Right atrium auricular region (tissue), 2 donors: ENCODE measurements around the gene RNU6-1. TPM values are rescaled to one million over a fixed set of nuclear protein-coding genes. Genes with fewer than 3 reads are reported as not detected.

Experiments
- DNase-seq: peaks from one replicate; pipeline ENCODE4 v3.0.0-alpha.2; 2019; ENCODE audit warnings: low spot score
- H3K27ac ChIP-seq, 2 donors: fragments of 200-600 bp; sonication (generic); 1 replicate in 1 of 2; 2 replicates in 1 of 2; pipeline ENCODE4 v1.5.1; 2016 to 2019
- H3K27me3 ChIP-seq, 2 donors: fragments of 200-600 bp; sonication (generic); one replicate each; pipeline versions ENCODE4 v1.5.1 to v1.6.0; 2017 to 2019
- H3K36me3 ChIP-seq: fragments of 200-600 bp; sonication (generic); one replicate; pipeline ENCODE4 v1.5.1; 2016
- H3K4me1 ChIP-seq, 2 donors: fragments of 200-600 bp; sonication (generic); one replicate each; pipeline versions ENCODE4 v1.5.1 to v1.6.0; 2017 to 2019
- H3K4me3 ChIP-seq, 2 donors: fragments of 200-600 bp; sonication (generic); 1 replicate in 1 of 2; 2 replicates in 1 of 2; pipeline ENCODE4 v1.5.1; 2017 to 2019; ENCODE audit warnings: mild to moderate bottlenecking in 1 of 2, moderate library complexity in 1 of 2
- H3K9me3 ChIP-seq, 2 donors: fragments of 200-600 bp; sonication (generic); one replicate each; pipeline ENCODE4 v1.5.1; 2019
- CTCF ChIP-seq, 2 donors: fragments of 200-600 bp; sonication (generic); IDR thresholded peaks; one replicate each; pipeline ENCODE4 v1.5.1; 2019; ENCODE audit warnings: antibody characterized with exemption in 2 of 2
- total RNA-seq, 2 donors: library from RNA; depleted of rRNA; stranded (reverse); fragments of >200 nt; gene quantifications; one replicate each; pipeline ENCODE4 v1.1.0, GENCODE V29; 2016

Gene RNU6-1
- total RNA-seq, 2 donors from 2014 or later: not detected

- peak; percentile 93 to 99 for TF ChIP-seq CTCF (IDR thresholded peaks at IDR 0.05)
- Histone ChIP-seq H3K27me3 (no peaks in the 10 kb centered on the region), H3K27ac (peak overlapping the region; percentile 15 to 31), H3K9me3 (no peaks in the 10 kb centered on the region), H3K4me3 (peak overlapping the region; percentile 24 to 40), H3K4me1 (peaks cover 0 to 12% of the 10 kb centered on the region in 2 donors), H3K36me3 (no peaks in the 10 kb centered on the region)
- peak; percentile 84 for DNase-seq
Observed at GRCh38 chr15:67863442-67863987, 23.7 kb upstream of the RNU6-1 start.

GRCh38 chr15:67862750-67863441 is 23.1 kb upstream of the RNU6-1 start:
- Histone ChIP-seq H3K4me1 (peaks cover 0 to 12% of the 10 kb centered on the region in 2 donors), H3K4me3 (peak overlapping the region in 1 of 2 donors; percentile 40), H3K27ac (peak overlapping the region in 1 of 2 donors; percentile 15), H3K36me3 (no peaks in the 10 kb centered on the region), H3K27me3 (no peaks in the 10 kb centered on the region), H3K9me3 (no peaks in the 10 kb centered on the region)
- no peak for TF ChIP-seq CTCF (IDR thresholded peaks at IDR 0.05)
- no peak for DNase-seq

GRCh38 chr15:67861983-67862382 is 22.1 kb upstream of the RNU6-1 start:
- Histone ChIP-seq H3K4me1 (peaks cover 0 to 12% of the 10 kb centered on the region in 2 donors), H3K27ac (no peak overlapping the region), H3K4me3 (no peak overlapping the region), H3K9me3 (no peaks in the 10 kb centered on the region), H3K27me3 (no peaks in the 10 kb centered on the region), H3K36me3 (no peaks in the 10 kb centered on the region)
- no peak for DNase-seq
- TF ChIP-seq CTCF (IDR thresholded peaks at IDR 0.05): no peak

GRCh38 chr15:67859331-67859946 is 19.6 kb upstream of the RNU6-1 start:
- H3K9me3 ChIP-seq: no peaks in the 10 kb centered on the region
- no peak overlapping the region for H3K4me3 ChIP-seq
- H3K27ac ChIP-seq: no peak overlapping the region
- peaks cover 0 to 12% of the 10 kb centered on the region in 2 donors for H3K4me1 ChIP-seq
- no peak for DNase-seq
- no peaks in the 10 kb centered on the region for H3K36me3 ChIP-seq
- TF ChIP-seq CTCF (IDR thresholded peaks at IDR 0.05): no peak
- no peaks in the 10 kb centered on the region for H3K27me3 ChIP-seq

- TF ChIP-seq CTCF (IDR thresholded peaks at IDR 0.05): no peak
- Histone ChIP-seq H3K9me3 (no peaks in the 10 kb centered on the region), H3K4me1 (no peaks in the 10 kb centered on the region), H3K27me3 (no peaks in the 10 kb centered on the region), H3K4me3 (no peak overlapping the region), H3K36me3 (no peaks in the 10 kb centered on the region), H3K27ac (no peak overlapping the region)
- no peak for DNase-seq
Observed at GRCh38 chr15:67857220-67857619, 17.4 kb upstream of the RNU6-1 start.
